Measurements from ENCODE around the gene AKAP9. TPM values are rescaled to one million over a fixed set of nuclear protein-coding genes. Genes with fewer than 3 reads are reported as not detected.
"Not testable (repeated sequence)": the region's sequence is repeated elsewhere in the genome, so short reads cannot be mapped to it uniquely, and the experiment has no call there.

The AKAP9 gene
- total RNA-seq, 6 experiments from 2014 or later: 24.6 to 30.4 (median 26.4) TPM

- no peak for DNase-seq
- TF ChIP-seq, protein P1, sequence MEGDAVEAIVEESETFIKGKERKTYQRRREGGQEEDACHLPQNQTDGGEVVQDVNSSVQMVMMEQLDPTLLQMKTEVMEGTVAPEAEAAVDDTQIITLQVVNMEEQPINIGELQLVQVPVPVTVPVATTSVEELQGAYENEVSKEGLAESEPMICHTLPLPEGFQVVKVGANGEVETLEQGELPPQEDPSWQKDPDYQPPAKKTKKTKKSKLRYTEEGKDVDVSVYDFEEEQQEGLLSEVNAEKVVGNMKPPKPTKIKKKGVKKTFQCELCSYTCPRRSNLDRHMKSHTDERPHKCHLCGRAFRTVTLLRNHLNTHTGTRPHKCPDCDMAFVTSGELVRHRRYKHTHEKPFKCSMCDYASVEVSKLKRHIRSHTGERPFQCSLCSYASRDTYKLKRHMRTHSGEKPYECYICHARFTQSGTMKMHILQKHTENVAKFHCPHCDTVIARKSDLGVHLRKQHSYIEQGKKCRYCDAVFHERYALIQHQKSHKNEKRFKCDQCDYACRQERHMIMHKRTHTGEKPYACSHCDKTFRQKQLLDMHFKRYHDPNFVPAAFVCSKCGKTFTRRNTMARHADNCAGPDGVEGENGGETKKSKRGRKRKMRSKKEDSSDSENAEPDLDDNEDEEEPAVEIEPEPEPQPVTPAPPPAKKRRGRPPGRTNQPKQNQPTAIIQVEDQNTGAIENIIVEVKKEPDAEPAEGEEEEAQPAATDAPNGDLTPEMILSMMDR (IDR thresholded peaks at IDR 0.05): no peak
- no peaks in the 10 kb centered on the region for H3K9me3 Mint-ChIP-seq
- H3K27me3 Mint-ChIP-seq (ENCODE audit: insufficient read depth): no peaks in the 10 kb centered on the region
- no peak overlapping the region for H3K27ac Mint-ChIP-seq
- no peaks in the 10 kb centered on the region for H3K36me3 Mint-ChIP-seq (ENCODE audit: low read depth)
- peaks cover 18% of the 10 kb centered on the region for H3K4me1 Mint-ChIP-seq (ENCODE audit: low read depth)
- H3K4me3 Mint-ChIP-seq: no peak overlapping the region
These were observed 16.6 kb downstream of the AKAP9 start for GRCh38 chr7:91957232-91957631.

- no peak overlapping the region for H3K27ac Mint-ChIP-seq
- H3K4me1 Mint-ChIP-seq (ENCODE audit: low read depth): peaks cover 12% of the 10 kb centered on the region
- no peaks in the 10 kb centered on the region for H3K27me3 Mint-ChIP-seq (ENCODE audit: insufficient read depth)
- H3K36me3 Mint-ChIP-seq (ENCODE audit: low read depth): no peaks in the 10 kb centered on the region
- H3K9me3 Mint-ChIP-seq: no peaks in the 10 kb centered on the region
- TF ChIP-seq, protein P1 (IDR thresholded peaks at IDR 0.05): no peak
- DNase-seq: no peak
- H3K4me3 Mint-ChIP-seq: no peak overlapping the region
These were observed 17.2 kb downstream of the AKAP9 start for GRCh38 chr7:91957823-91958222.

GRCh38 chr7:91959023-91959422 is 18.4 kb downstream of the AKAP9 start:
- no peak for DNase-seq
- Mint-ChIP-seq H3K27ac (no peak overlapping the region), H3K27me3 (ENCODE audit: insufficient read depth) (no peaks in the 10 kb centered on the region), H3K4me3 (no peak overlapping the region), H3K4me1 (ENCODE audit: low read depth) (peaks cover under 1% of the 10 kb centered on the region; the same call in 1 of the 2 replicates), H3K9me3 (no peaks in the 10 kb centered on the region), H3K36me3 (ENCODE audit: low read depth) (no peaks in the 10 kb centered on the region)
- TF ChIP-seq, protein P1 (IDR thresholded peaks at IDR 0.05): no peak

GRCh38 chr7:91961816-91962215 is 21.2 kb downstream of the AKAP9 start:
- Mint-ChIP-seq H3K4me3 (no peak overlapping the region), H3K4me1 (ENCODE audit: low read depth) (peaks cover 7% of the 10 kb centered on the region), H3K9me3 (no peaks in the 10 kb centered on the region), H3K36me3 (ENCODE audit: low read depth) (peaks cover 10% of the 10 kb centered on the region), H3K27me3 (ENCODE audit: insufficient read depth) (no peaks in the 10 kb centered on the region), H3K27ac (no peak overlapping the region)
- TF ChIP-seq, protein P1 (IDR thresholded peaks at IDR 0.05): no peak
- no peak for DNase-seq

DNA sequence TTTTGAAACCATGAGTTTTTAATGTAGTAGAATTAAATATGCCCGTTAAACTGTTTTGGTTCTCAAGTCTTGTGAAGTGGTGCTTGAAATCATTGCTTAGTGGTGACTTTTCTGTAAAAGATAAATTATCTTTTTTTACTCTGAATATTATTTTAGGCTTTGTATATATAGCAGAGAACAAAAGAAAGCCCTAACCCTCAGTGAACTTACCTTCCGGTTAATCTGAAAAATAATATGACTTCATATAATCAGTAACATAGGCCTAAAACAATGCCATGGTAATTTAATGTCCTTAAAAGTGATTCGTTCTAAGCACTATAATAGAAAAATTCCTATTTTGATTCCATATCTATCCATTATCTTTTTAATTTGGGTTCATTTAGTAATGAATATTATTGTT is 21.8 kb downstream of the AKAP9 start:
- H3K27ac Mint-ChIP-seq: no peak overlapping the region
- H3K4me1 Mint-ChIP-seq (ENCODE audit: low read depth): peaks cover 11% of the 10 kb centered on the region
- no peak for DNase-seq
- H3K27me3 Mint-ChIP-seq (ENCODE audit: insufficient read depth): no peaks in the 10 kb centered on the region
- TF ChIP-seq, protein P1 (IDR thresholded peaks at IDR 0.05): no peak
- H3K4me3 Mint-ChIP-seq: no peak overlapping the region
- H3K36me3 Mint-ChIP-seq (ENCODE audit: low read depth): peaks cover 10% of the 10 kb centered on the region
- H3K9me3 Mint-ChIP-seq: no peaks in the 10 kb centered on the region

DNA sequence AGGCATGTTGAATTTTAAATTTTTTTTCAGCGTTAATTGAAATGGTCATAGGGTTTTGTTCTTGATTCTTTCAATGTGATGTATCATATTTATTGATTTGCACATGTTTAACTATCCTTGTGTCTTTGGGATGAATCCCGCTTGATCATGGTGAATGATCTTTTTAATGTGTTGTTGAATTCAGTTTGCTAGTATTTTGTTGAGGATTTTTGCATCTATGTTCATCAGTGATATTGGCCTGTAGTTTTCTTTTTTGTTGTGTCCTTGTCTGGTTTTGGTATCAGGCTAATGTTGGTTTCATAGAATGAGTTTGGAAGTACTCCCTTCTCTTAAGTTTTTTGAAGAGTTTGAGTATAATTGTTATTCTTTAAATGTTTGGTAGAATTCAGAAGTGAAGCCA is 26.9 kb downstream of the AKAP9 start:
- not testable (repeated sequence) for H3K4me3 Mint-ChIP-seq; H3K9me3 Mint-ChIP-seq; H3K36me3 Mint-ChIP-seq (ENCODE audit: low read depth); H3K27me3 Mint-ChIP-seq (ENCODE audit: insufficient read depth); DNase-seq; H3K27ac Mint-ChIP-seq
- H3K4me1 Mint-ChIP-seq (ENCODE audit: low read depth): peaks cover 11% of the 10 kb centered on the region
